ENCODE measurements around the gene DNAI1. TPM values are rescaled to one million over a fixed set of nuclear protein-coding genes. Genes with fewer than 3 reads are reported as not detected.

The DNAI1 gene
- total and polyA plus RNA-seq, 4 experiments from 2014 or later, result not detected

DNA sequence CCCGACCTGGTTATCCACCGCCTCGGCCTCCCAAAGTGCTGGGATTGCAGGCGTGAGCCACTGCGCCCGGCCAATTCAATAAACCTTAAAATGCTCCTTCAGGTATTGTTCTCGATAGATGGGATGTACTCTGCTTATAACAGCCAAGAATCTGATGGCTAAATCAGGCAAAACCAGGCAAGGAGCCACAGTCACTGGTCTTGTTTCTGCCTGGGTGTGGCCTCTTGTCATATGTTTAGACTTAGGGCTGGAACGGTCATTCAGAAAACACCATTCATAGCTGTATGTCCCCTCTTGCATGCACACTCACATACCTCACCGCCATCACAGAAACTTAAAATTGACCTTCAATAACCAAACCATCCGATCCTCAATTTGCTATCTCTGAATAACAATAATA, 8.0 kb upstream of the DNAI1 start:
- no peaks in the 10 kb centered on the region for H3K9me3 Mint-ChIP-seq
- no peaks in the 10 kb centered on the region for H3K27me3 Mint-ChIP-seq
- H3K4me3 Mint-ChIP-seq, result no peak overlapping the region
- H3K36me3 Mint-ChIP-seq, result peaks cover 0 to 4% of the 10 kb centered on the region in 2 donors
- ChIA-PET CTCF (ENCODE audit: partially characterized antibody) (interaction anchor here (0.8 to 2.6 kb wide), 3 partner anchors 16 to 50 kb away, joined by 3 to 8 read pairs (median 3); no protein-coding TSS in a partner anchor), POLR2A (ENCODE audit: partially characterized antibody) (no interaction called here)
- H3K36me3 ChIP-seq (ENCODE audit: insufficient read depth, low read length), result no peaks in the 10 kb centered on the region
- DNase-seq, result no peak
- no peaks in the 10 kb centered on the region for H3K9me3 ChIP-seq (ENCODE audit: control insufficient read depth in 1 of 2, low read length in 2 of 2)
- H3K4me1 ChIP-seq (ENCODE audit: insufficient read depth, low read length), result no peaks in the 10 kb centered on the region
- H3K4me1 Mint-ChIP-seq, result peaks cover 0 to 4% (median 3%) of the 10 kb centered on the region in 4 donors
- H3K4me3 ChIP-seq (ENCODE audit: low read length in 2 of 2), result no peak overlapping the region
- intact Hi-C loops (cut with micrococcal nuclease), result no loop called here
- peak overlapping the region in 1 of 7 donors; percentile 39 for H3K27ac Mint-ChIP-seq
- H3K27me3 ChIP-seq (ENCODE audit: insufficient read depth, low read length), result no peaks in the 10 kb centered on the region
- no peak overlapping the region for H3K27ac ChIP-seq (ENCODE audit: low read depth, low read length)

DNA sequence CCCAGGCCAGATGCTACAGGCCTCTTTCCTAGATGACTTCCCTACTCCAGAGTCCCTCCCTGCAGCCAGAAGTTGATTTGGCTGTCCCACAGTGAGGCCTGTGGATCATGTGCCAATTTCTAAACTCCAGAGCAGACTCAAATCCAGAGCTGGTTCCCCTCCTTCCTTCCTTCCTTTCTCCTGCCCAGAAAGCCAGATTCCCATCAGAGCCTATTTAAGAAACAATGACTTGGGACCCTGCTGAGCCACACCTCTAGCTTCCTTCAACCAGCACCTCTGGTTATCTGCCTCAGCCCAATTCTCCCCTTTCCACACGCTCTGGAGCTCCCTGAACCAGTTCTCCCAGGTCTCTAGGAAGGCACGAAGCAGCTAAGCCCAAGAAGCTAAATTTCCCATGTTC, 7.5 kb upstream of the DNAI1 start:
- Mint-ChIP-seq H3K27ac (no peak overlapping the region), H3K27me3 (no peaks in the 10 kb centered on the region), H3K36me3 (peaks cover 0 to 4% of the 10 kb centered on the region in 2 donors), H3K9me3 (no peaks in the 10 kb centered on the region), H3K4me1 (peaks cover under 1 to 5% (median 3%) of the 10 kb centered on the region in 4 donors), H3K4me3 (no peak overlapping the region)
- no peak for DNase-seq
- ChIA-PET POLR2A (ENCODE audit: partially characterized antibody) (no interaction called here), CTCF (ENCODE audit: partially characterized antibody) (interaction anchor here (0.8 kb wide), 1 partner anchor 45 kb away, joined by 3 read pairs; no protein-coding TSS in a partner anchor)
- Histone ChIP-seq H3K27me3 (ENCODE audit: insufficient read depth, low read length) (no peaks in the 10 kb centered on the region), H3K4me1 (ENCODE audit: insufficient read depth, low read length) (no peaks in the 10 kb centered on the region), H3K36me3 (ENCODE audit: insufficient read depth, low read length) (no peaks in the 10 kb centered on the region), H3K4me3 (ENCODE audit: low read length in 2 of 2) (no peak overlapping the region), H3K27ac (ENCODE audit: low read depth, low read length) (no peak overlapping the region), H3K9me3 (ENCODE audit: control insufficient read depth in 1 of 2, low read length in 2 of 2) (no peaks in the 10 kb centered on the region)
- intact Hi-C loops (cut with micrococcal nuclease), result no loop called here

GRCh38 chr9:34451545-34451944, 7.1 kb upstream of the DNAI1 start:
- Mint-ChIP-seq H3K4me1 (peaks cover 5 to 9% (median 6%) of the 10 kb centered on the region in 4 donors), H3K4me3 (no peak overlapping the region), H3K27me3 (no peaks in the 10 kb centered on the region), H3K36me3 (peaks cover 0 to 4% of the 10 kb centered on the region in 2 donors), H3K9me3 (no peaks in the 10 kb centered on the region), H3K27ac (no peak overlapping the region)
- Histone ChIP-seq H3K36me3 (ENCODE audit: insufficient read depth, low read length) (no peaks in the 10 kb centered on the region), H3K27ac (ENCODE audit: low read depth, low read length) (no peak overlapping the region), H3K9me3 (ENCODE audit: control insufficient read depth in 1 of 2, low read length in 2 of 2) (no peaks in the 10 kb centered on the region), H3K27me3 (ENCODE audit: insufficient read depth, low read length) (no peaks in the 10 kb centered on the region), H3K4me1 (ENCODE audit: insufficient read depth, low read length) (peaks cover under 1% of the 10 kb centered on the region), H3K4me3 (ENCODE audit: low read length in 2 of 2) (no peak overlapping the region)
- ChIA-PET CTCF (ENCODE audit: partially characterized antibody) (interaction anchor here (0.8 kb wide), 1 partner anchor 44 kb away, joined by 3 read pairs; no protein-coding TSS in a partner anchor), POLR2A (ENCODE audit: partially characterized antibody) (no interaction called here)
- intact Hi-C loops (cut with micrococcal nuclease), result no loop called here
- no peak for DNase-seq

- CTCF ChIA-PET (ENCODE audit: partially characterized antibody), result no interaction called here
- H3K36me3 ChIP-seq (ENCODE audit: insufficient read depth, low read length), result no peaks in the 10 kb centered on the region
These were observed 6.0 kb upstream of the DNAI1 start for GRCh38 chr9:34452568-34452967.

GRCh38 chr9:34454571-34455065, 4.0 kb upstream of the DNAI1 start:
- intact Hi-C loops (cut with micrococcal nuclease), result loop anchor here (5.0 kb wide), 2 partner anchors 407 to 637 kb away; partner anchors contain the start of genes UBAP2 and UBE2R2
- DNase-seq, result no peak

More at GRCh38 chr9:34452568-34452967, 6.0 kb upstream of the DNAI1 start:
- H3K9me3 ChIP-seq (ENCODE audit: control insufficient read depth in 1 of 2, low read length in 2 of 2), result no peaks in the 10 kb centered on the region
- Mint-ChIP-seq H3K4me3 (no peak overlapping the region), H3K27me3 (no peaks in the 10 kb centered on the region), H3K36me3 (peaks cover 0 to 4% of the 10 kb centered on the region in 2 donors), H3K27ac (peak overlapping the region in 2 of 7 donors; percentile 5 to 8), H3K9me3 (peaks cover 0 to 2% (median 0%) of the 10 kb centered on the region in 8 donors), H3K4me1 (peaks cover 13 to 19% (median 15%) of the 10 kb centered on the region in 4 donors)
- no peak overlapping the region for H3K27ac ChIP-seq (ENCODE audit: low read depth, low read length)
- no peaks in the 10 kb centered on the region for H3K27me3 ChIP-seq (ENCODE audit: insufficient read depth, low read length)
- H3K4me3 ChIP-seq (ENCODE audit: low read length in 2 of 2), result no peak overlapping the region
- intact Hi-C loops (cut with micrococcal nuclease), result no loop called here
- POLR2A ChIA-PET (ENCODE audit: partially characterized antibody), result no interaction called here
- DNase-seq, result no peak
- peaks cover 11% of the 10 kb centered on the region for H3K4me1 ChIP-seq (ENCODE audit: insufficient read depth, low read length)

GRCh38 chr9:34456151-34456550, 2.5 kb upstream of the DNAI1 start:
- peaks cover 19% of the 10 kb centered on the region for H3K4me1 ChIP-seq (ENCODE audit: insufficient read depth, low read length)
- H3K36me3 Mint-ChIP-seq, result peaks cover 4% of the 10 kb centered on the region in 2 donors
- no peaks in the 10 kb centered on the region for H3K36me3 ChIP-seq (ENCODE audit: insufficient read depth, low read length)
- intact Hi-C loops (cut with micrococcal nuclease), result loop anchor here (5.0 kb wide), 2 partner anchors 409 to 639 kb away; partner anchors contain the start of genes UBAP2 and UBE2R2
- DNase-seq, result no peak
- H3K9me3 Mint-ChIP-seq, result peaks cover 0 to 2% (median 0%) of the 10 kb centered on the region in 8 donors
- H3K27me3 ChIP-seq (ENCODE audit: insufficient read depth, low read length), result no peaks in the 10 kb centered on the region
- peak overlapping the region in 3 of 7 donors; percentile 2 to 22 (median 13) for H3K27ac Mint-ChIP-seq
- no peaks in the 10 kb centered on the region for H3K27me3 Mint-ChIP-seq
- H3K4me3 Mint-ChIP-seq, result peak overlapping the region in 7 of 8 donors; percentile 14 to 90 (median 36)
- H3K27ac ChIP-seq (ENCODE audit: low read depth, low read length), result no peak overlapping the region
- ChIA-PET CTCF (ENCODE audit: partially characterized antibody) (interaction anchor here (0.9 to 2.0 kb wide), 4 partner anchors 17 to 178 kb away, joined by 3 to 4 read pairs (median 4); no protein-coding TSS in a partner anchor), POLR2A (ENCODE audit: partially characterized antibody) (no interaction called here)
- no peaks in the 10 kb centered on the region for H3K9me3 ChIP-seq (ENCODE audit: control insufficient read depth in 1 of 2, low read length in 2 of 2)
- H3K4me1 Mint-ChIP-seq, result peaks cover 22 to 31% (median 26%) of the 10 kb centered on the region in 4 donors
- H3K4me3 ChIP-seq (ENCODE audit: low read length in 2 of 2), result no peak overlapping the region

More at GRCh38 chr9:34454571-34455065, 4.0 kb upstream of the DNAI1 start:
- H3K27ac ChIP-seq (ENCODE audit: low read depth, low read length), result no peak overlapping the region
- H3K27me3 ChIP-seq (ENCODE audit: insufficient read depth, low read length), result no peaks in the 10 kb centered on the region
- Mint-ChIP-seq H3K27me3 (no peaks in the 10 kb centered on the region), H3K4me1 (peaks cover 22 to 31% (median 26%) of the 10 kb centered on the region in 4 donors), H3K9me3 (peaks cover 0 to 2% (median 0%) of the 10 kb centered on the region in 8 donors), H3K36me3 (peaks cover 4% of the 10 kb centered on the region in 2 donors), H3K27ac (no peak overlapping the region), H3K4me3 (peak overlapping the region in 1 of 8 donors; percentile 14)
- no peaks in the 10 kb centered on the region for H3K9me3 ChIP-seq (ENCODE audit: control insufficient read depth in 1 of 2, low read length in 2 of 2)
- no peaks in the 10 kb centered on the region for H3K36me3 ChIP-seq (ENCODE audit: insufficient read depth, low read length)
- peaks cover 19% of the 10 kb centered on the region for H3K4me1 ChIP-seq (ENCODE audit: insufficient read depth, low read length)
- H3K4me3 ChIP-seq (ENCODE audit: low read length in 2 of 2), result no peak overlapping the region
- CTCF ChIA-PET (ENCODE audit: partially characterized antibody), result interaction anchor here (0.7 to 2.0 kb wide), 6 partner anchors 10 to 179 kb away, joined by 3 to 6 read pairs (median 4); no protein-coding TSS in a partner anchor
- POLR2A ChIA-PET (ENCODE audit: partially characterized antibody), result no interaction called here

DNA sequence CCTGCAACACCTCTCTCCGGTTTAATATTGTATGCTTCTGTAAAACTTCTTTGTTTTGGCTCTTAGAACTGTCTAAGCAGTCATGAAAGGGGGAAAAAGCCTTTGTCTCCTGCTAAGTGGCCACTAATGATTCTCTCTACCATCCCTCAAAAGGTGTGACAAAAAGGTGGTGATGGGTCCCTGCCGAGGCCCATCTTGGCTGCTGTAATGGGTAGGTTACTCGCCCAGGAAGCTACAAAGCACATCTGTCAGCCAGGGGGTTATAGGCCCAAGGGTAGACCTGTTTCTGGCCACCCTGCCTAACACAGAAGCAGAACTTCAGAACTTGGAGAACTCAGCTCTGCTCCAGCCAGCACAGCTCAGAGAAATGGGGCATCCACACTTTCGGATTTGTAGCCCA, 1.9 kb upstream of the DNAI1 start:
- Mint-ChIP-seq H3K27me3 (no peaks in the 10 kb centered on the region), H3K9me3 (peaks cover 0 to 2% (median 0%) of the 10 kb centered on the region in 8 donors), H3K27ac (peak overlapping the region in 3 of 7 donors; percentile 36 to 76 (median 70)), H3K4me1 (peaks cover 22 to 31% (median 26%) of the 10 kb centered on the region in 4 donors), H3K4me3 (peak overlapping the region; percentile 88 to 95 (median 92)), H3K36me3 (peaks cover 4% of the 10 kb centered on the region in 2 donors)
- Histone ChIP-seq H3K36me3 (ENCODE audit: insufficient read depth, low read length) (no peaks in the 10 kb centered on the region), H3K27me3 (ENCODE audit: insufficient read depth, low read length) (no peaks in the 10 kb centered on the region), H3K9me3 (ENCODE audit: control insufficient read depth in 1 of 2, low read length in 2 of 2) (no peaks in the 10 kb centered on the region), H3K27ac (ENCODE audit: low read depth, low read length) (no peak overlapping the region), H3K4me3 (ENCODE audit: low read length in 2 of 2) (no peak overlapping the region), H3K4me1 (ENCODE audit: insufficient read depth, low read length) (peaks cover 19% of the 10 kb centered on the region)
- CTCF ChIA-PET (ENCODE audit: partially characterized antibody), result interaction anchor here (0.9 to 2.0 kb wide), 4 partner anchors 10 to 177 kb away, joined by 3 to 4 read pairs (median 3); no protein-coding TSS in a partner anchor
- intact Hi-C loops (cut with micrococcal nuclease), result loop anchor here (5.0 kb wide), 2 partner anchors 409 to 639 kb away; partner anchors contain the start of genes UBAP2 and UBE2R2
- POLR2A ChIA-PET (ENCODE audit: partially characterized antibody), result no interaction called here
- no peak for DNase-seq
